HG03108 (cell line): ENCODE measurements around the gene BCL2L11.

Experiments
- ATAC-seq: cut with Tn5 transposase; IDR thresholded peaks from one replicate; pipeline ENCODE4 v1.9.1; 2021; ENCODE audit warnings: moderate library complexity; ENCODE audit not compliant: unreplicated experiment

The BCL2L11 gene

DNA sequence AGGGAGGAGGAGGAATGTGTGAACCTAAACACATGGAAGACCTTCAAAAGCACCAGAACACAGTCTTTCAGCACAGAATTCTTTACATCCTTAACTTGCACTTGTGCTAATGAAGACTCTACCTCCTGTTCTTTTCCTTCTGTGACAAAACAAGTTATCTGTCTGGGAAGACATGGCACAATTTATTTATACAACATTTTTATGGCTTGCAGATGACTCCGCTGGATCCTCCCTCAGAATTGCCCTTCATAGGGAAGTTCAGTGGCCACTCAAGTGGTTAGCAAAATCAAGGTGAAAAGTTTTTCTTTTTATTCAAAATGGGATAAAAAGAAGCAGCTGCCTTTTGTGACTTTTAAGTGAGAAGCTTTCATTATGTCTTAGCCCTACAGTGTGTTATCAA is 21.4 kb downstream of the BCL2L11 start:
- no peak for ATAC-seq

DNA sequence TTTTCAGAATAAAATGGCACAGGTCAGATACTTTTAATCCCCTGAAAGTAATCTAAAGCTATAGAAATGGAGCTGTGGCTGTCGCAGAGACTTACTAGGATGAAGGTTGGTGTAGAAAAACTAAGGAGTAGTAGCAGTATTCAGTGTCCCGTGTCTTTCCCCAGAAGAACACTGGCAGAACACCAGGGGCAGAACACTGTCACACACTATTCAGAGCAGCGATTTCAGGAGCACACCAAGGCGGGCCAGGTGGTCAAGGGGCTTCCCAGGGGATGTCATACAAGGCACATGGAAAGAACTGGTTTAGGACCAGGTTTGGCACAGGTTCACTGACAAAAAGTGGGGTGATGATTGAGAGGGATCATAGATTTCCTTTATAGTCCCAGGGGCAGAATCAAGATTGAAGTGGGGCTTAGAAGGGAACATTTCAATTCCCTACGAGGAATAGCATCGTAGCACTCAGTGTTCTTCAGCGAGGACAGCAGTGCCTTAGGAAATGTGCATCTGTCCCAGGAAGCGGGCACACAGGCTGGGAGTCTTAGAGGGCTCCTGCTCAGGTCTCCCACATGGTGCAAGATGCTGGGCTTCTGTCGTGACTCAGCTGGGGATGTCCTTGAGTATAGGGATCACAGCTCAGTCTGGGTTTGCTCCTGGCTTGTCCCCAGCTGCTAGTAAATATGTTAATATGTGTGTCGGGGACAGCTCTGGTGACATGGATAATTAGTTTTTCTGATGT is 22.6 kb downstream of the BCL2L11 start:
- no peak for ATAC-seq

DNA sequence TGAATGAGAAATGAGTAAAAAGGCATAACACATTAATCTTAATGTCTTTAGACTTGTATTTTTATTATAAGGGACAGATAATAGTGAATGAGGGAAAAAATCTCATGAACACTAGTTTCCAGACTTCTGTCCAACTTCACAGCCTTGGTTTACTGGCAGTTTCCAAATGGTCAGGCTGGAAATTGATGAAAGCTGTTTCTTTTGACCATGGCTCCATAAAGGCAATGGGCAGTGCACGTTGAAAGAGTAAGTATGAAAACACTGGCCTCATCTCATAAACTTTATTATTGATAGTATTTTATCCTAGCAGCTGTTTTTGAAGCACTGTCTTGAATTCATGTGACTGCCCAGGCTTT is 23.1 kb downstream of the BCL2L11 start:
- ATAC-seq = no peak

DNA sequence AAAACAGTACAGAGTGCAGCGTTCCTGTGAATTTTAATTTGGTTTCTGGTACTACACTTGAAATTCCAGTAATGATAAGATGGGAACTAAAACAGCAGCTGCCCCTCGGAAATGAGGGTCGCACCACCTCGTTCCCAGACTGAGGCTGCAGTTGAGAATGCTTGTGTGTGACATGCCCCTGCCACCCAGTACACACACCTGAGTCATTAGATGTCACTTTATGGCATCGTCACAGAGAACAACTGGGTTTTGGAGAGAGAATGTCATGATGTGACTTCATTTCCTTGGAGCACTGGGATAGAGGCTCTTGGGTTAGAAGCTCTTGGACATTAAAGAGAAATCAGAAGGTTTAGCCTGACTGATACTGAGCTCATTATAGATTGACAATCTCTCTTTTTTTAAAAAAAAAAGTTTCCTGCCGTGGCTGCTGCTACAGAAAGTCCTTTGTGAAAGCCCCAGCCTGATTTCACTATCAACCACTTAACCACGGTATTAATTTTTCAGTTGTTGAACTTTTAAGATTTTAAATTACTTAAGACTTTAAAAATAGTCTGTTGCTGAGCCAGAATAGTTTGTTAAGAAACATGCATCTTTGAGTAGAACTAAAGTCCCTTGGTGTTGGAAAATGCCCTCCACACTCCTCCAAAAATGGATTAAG is 24.5 kb downstream of the BCL2L11 start:
- peak; percentile 67 for ATAC-seq

DNA sequence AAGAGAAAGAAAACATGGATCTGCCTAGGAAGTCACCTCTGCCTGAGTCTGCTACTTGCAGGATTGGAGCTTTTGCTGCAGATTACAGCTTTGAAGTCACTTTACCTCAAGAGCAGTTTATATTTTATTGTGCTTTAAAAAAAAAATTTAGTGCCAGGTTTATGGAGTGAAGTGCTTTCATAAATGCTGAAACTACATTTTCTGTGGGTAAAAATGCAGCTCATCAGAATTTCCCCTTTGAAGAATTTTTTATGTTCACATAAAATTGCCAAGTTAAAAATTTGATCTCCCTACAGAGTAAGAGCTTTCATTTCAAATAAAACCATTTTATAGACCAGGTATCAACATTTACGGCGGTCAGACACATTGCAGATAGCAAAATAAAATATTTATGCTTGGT is 25.2 kb downstream of the BCL2L11 start:
- no peak for ATAC-seq

DNA sequence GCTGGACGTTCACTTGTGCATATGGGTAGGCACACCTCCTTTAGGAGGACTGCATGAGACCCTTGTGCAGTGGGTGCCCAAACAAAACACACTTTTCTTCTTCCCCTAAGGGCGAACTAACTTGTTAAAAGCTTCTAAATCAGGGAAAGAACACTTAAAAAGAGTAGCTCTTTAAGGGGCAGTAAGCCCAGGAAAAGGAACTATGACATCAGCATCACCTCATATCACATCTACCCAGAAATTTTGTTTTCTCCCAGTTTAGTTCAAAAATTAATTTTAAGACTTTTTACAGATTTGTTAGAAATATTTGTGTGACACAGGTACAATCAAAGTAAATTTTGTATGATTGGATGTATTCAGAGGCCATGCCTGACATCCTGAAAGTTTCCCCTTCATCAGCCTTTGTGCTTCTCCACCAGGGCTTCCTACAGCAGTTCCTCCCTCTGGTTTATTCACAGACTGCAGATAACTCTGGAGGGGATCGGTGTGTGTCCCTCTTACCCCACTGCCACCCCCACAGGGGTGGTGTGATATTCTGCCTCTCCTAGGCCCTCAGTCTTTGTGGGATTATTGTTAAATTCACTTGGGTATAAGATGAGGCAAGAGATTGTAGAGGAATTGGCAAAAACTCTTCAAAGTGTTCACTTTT is 27.6 kb downstream of the BCL2L11 start:
- ATAC-seq = no peak

DNA sequence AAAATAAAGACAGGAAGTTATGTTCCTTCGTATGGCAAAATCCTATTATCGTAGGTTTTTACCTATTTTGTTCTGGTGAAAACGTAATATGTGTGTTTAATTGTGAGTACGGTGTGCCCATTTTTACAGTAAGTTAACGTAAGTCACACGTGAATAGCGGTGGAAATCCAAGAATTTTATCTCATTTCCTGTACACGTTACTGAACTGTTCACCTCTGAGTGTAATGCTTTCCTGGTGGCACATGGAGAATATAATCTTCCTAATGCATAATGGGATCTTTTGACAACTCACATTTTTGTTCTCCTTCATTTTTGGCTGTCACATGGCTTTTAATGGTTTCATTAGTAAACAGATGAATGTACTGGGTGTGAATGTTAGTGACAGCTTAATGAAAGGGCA is 28.2 kb downstream of the BCL2L11 start:
- ATAC-seq = no peak

DNA sequence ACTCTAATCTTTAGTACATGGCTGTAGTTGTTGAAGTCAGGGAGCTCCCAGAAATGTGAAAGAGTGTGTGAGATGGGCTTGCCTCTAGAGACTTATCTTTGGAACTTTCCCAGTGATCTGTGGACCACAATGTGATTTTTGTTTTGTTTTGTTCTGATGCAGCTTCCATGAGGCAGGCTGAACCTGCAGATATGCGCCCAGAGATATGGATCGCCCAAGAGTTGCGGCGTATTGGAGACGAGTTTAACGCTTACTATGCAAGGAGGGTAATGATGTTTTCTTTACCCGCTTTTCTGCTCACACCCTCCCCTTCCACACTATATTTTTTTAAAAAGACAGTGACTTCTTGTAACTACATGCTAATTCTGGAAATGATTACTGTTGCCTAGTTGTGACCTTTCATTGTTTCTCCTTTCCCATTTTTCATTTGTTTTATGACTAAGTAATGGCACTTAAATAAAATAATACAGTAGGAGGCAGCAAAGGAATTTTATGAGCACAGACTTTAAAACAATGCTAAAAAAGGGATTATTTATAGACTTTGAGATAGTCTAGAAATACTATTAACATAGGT is 29.3 kb downstream of the BCL2L11 start:
- ATAC-seq = no peak

DNA sequence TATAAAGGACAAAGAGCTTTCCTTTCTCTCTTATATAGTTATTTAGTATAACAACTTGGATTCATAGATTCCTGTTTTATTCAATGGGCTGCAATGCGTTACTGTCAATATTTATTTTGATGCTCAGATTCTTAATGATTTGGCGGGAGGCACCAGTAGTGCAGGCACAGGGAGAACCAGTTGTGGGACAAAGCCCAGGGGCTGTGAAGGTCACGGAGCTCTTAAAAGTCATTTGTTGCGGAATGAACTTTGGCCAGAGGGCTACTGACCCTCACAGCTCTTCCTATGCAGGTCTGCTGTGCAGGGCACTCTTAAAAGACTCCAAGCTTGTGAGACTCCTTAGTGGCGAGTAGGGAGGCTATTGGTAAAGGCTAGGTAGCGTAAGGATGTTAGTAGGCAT is 34.0 kb downstream of the BCL2L11 start:
- ATAC-seq = no peak

DNA sequence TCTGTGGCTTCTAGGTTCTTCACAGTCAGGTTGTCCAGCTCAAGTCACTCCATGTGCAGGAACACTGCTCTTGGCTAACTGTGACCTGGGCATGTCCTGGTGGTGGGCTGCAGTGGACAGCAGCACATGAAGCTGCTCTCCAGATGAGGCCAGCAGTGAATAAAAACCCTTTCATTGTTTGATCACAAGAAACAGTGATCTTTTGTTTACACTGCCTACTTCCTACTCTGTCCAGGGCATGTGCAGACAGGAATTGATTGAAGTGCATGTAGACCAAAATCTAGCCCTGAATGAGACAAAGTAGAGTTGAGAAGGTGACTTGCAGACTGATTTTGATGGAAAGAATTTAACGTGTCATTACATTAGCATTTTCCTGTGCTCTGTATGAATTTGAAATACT is 34.9 kb downstream of the BCL2L11 start:
- no peak for ATAC-seq

DNA sequence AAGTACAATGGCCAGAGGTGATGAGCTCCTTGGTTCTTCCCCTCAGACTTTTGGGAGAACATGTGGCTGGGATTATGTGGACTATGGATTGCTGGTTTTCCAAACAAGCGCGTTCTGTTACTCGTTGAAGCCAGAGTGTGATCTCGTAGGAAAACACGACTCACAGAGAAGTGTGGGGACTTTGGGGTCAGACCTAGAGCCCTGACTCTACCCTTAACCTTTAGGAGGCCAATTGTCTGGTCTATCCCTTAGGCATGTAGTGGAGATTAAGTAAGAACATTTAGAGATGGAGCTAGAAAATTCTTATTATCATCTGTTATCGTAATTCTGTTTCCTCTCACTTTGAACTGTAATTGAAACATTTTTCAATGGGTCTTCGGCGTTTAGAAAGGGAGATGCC is 35.8 kb downstream of the BCL2L11 start:
- no peak for ATAC-seq

DNA sequence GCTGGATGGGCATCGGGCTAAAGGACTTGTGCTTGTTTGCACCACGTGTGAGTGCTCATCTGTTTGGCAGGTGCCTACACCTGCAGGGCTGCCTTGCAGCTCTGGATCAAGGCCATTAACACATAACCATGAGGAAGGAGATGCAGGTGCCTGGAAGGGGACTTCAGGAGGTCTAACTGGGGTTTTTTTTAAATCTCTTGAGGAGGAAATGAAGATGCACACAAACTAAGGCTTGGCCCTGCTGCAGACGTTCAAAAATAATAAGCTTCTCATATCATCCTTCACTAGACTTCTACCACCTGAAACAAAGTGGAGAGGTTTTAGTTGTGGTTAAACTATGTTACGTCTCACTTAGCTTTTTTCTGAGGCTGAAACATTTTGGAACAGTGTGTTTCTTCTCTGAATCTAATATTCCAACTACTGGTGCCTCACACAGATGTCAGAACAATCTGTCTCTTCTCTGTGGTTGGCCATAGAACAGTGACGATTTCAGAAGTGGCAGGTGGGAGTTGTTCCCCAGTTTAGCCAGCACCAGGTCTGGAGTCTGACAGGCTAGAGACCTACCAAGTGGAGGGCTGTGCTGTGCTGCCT is 36.5 kb downstream of the BCL2L11 start:
- ATAC-seq = peak; percentile 43

DNA sequence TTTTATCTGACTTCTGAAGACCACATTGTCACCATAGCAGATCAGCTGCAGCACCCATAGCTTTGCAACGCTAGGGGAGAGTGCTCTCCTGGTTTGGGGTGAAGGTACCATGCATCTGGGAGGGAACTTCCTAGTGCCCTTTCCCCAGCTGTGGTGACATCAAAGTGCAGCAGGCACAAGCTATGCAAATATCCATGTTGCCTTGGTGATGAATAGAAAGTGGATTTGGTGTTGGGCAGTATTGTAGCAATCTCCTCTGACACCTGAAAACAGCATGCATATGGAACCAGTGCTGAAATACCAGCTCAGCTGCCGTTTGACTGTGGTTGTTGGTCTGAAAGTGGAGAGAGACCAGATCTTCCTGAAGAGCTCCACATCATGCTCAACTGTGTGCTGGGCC is 37.1 kb downstream of the BCL2L11 start:
- ATAC-seq = peak; percentile 48

DNA sequence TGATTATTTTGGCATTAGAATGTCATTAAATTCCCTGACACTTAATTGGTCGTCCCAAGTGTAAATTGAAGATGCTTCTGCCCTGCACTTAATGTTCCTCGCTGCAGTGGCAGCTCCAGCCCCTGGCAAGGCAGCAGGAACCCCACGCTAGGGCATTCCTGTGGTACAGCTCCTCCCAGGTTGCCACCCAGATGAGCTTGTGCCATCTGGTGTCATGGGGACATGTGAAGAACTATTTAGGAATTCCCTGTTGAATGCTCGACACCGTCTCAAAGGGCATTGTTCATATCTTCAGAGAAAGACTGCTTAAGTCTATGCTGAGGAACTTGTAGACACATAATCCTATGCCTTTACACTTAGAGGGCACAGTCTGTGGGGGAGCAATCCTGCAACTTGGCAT is 38.9 kb downstream of the BCL2L11 start:
- ATAC-seq = no peak

DNA sequence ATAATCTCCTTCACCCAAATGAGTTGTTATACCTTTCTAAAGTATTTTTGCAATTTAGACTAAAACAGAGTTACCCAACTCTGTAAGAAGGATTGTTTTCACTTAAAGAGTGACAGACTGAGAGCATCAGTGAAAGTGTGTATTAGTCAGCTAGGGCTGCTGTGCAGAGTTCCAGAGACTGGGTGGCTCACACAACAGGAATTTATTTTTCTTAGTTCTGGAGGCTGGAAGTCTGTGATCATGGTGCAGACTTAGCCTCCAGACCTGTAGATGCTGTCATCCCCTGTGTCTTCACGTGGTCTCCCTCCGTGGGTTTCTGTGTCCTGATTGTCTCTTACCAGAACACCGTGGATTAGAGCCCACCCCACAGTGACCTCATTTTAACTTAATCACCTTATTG is 40.0 kb downstream of the BCL2L11 start:
- ATAC-seq = no peak

DNA sequence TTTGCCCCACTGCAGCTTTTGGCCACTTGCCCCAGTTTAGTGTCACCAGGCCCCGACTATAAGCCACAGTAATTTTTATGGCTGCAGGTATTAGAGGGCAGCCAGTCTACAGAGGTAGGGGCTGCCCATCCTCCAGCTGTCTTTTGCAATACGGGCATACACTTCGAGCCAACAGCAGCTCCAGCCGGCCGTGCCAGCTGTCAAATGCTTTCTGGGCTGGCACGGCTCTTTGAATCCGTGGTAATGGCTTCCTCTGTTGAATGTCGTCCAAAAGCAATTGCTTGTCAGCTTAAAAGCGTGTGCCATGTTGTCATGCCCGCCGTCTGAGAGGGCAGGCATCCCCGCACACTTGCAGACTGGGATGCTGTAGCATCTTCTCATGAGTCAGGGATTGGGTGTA is 41.3 kb downstream of the BCL2L11 start:
- ATAC-seq = no peak

DNA sequence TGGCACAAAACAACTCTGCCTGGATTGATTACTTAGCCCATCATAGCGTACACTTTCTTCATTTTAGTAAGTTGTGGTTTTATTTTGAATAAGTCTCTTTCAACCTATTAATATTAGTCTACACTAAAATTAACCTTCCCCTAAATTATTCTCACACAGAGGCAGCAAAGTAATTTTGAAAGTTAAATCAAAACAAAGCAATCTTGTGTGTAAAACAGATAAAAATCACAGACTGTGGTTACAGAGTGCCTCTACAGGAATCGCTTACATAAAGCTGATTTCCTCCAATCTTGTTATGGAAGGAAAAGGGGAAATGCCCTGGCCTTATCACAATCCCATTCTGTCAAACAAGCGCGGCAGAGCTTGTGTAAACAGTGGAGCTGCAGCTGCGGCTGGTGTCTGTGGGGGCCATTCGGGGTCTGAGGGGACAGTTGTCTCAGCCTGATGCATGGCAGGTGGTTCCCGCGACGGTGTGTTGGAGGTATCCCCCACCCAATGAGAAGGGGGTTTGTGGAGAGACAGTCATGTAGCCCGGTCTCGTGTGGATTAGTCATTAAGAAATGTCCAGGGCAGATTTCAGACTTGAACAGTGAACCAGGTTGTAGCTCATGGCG is 42.1 kb downstream of the BCL2L11 start:
- ATAC-seq = no peak

DNA sequence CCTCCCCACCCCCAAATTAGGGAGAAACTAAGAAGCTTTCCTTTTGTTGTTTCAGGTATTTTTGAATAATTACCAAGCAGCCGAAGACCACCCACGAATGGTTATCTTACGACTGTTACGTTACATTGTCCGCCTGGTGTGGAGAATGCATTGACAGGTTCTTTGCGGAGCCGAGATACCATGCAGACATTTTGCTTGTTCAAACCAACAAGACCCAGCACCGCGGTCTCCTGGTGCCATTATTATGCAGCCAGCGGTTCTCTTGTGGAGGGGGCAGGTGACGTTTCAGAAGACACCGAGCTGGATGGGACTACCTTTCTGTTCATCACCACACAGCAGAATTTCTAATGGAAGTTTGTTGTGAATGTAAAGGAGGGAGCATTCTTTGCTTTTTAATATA is 43.4 kb downstream of the BCL2L11 start:
- ATAC-seq = no peak

DNA sequence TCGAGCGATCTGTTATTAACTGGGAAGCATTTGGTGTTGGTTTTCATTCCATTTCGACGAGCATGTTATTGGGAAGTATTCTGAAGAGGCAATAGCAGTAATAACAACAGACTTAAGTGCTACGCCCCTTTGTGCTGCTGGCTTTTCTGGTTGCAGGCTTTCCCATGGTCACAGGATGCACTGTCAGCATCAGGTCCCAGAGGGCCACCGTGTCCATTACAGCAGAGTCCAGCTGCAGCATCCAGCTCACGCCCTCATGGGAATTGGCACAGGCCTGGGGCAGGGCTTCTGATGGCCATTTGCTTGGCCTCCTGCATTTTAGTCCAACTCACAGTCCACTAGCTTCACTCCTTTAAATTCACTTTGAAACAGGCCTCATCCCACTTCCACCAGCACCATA is 44.4 kb downstream of the BCL2L11 start:
- ATAC-seq = no peak

DNA sequence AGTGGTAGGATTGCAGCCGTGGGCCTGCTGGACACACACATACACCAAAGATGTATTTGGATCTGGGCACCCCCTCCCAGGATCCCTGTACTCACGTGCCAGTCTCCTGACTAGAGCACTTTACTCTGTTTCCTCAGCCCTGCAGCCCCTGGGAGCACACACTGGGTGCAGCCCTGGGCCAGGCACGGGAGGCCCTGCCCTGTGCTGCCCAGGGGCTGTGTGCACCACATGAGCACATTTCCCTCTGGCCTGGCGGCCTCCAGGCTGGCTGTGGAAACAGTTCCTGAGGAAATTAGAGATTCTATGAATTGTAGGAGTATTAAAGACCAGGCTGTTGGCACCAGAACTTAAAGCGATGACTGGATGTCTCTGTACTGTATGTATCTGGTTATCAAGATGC is 45.4 kb downstream of the BCL2L11 start:
- ATAC-seq = no peak
